Activated CD8-positive, alpha-beta memory T cell treated with anti-CD3 and anti-CD28 coated beads, Interleukin-2, amount 50 U/mL, for 1 hour (primary cell): ENCODE data around the gene KCTD13.
A peak's percentile ranks its signal among the peaks of the same experiment; 100 is the strongest.
"Not testable (repeated sequence)": the region's sequence is repeated elsewhere in the genome, so short reads cannot be mapped to it uniquely, and the experiment has no call there.

ENCODE experiments used
- DNase-seq: peaks from one replicate; pipeline ENCODE4 v3.0.0-alpha.2; 2020; ENCODE audit errors: extremely low read depth

Gene KCTD13

DNA sequence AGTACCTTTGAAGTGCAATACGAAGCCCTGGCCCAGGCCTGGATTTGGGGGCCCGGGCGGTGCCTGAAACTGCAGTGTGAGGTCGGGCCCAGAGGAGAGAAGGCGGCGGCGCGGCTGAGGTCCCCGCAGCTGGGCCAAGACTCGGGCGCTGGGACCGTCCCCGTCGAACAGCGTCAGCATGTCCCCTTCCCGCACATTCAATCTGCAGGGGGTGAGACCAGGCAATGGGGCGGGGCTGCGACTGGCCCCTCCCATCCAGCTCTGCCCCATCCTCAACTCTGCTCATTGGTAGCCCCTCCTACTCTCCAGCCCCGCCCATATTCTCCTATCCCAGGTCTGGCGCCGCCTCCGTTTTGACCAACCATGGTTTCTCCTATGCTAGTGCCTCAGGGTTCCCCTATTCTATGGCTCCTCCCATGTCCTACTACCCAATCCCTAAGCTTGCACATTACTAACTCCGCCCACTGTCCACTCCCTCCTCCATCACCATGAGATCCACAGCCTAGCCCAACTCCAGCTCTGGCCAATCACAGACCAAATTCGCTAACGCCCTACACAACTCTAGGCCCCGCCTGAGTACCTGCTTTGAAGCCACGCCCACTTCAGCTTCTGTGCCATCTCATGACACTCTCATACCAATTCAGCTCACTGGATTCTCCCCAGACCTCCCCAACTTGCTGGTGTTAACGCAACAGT, 48.6 kb downstream of the KCTD13 start:
- no peak for DNase-seq

DNA sequence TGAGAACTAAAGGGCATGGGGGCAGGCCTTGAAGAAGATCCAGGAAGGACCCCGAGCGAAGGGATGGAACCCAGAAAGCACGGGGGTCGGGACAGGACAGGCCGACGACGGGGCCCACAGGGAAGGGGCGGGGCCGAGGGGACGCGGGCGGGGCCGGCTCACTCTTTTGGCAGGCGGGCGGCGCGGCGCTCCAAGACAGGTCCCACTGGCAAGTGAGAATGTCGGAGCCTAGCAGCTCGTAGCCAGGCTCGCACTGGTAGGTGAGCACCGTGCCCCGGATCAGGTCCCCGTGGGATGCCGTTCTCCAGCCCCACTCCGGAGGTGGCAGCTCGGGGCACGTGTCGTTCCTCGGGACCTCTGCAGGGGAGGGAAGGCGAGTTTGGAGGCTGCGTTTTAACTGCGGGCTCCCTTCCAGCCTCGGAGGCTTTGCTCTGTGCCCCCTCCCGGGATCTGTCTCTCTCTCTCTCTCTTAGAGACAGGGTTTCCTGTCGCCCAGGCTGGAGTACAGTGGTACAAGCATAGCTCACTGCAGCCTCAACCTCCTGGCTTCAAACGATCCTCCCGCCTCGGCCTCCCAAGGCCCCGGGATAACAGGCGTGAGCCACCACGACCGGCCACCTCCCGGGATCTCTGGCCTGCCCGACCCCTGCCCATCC, 49.3 kb downstream of the KCTD13 start:
- no peak for DNase-seq

DNA sequence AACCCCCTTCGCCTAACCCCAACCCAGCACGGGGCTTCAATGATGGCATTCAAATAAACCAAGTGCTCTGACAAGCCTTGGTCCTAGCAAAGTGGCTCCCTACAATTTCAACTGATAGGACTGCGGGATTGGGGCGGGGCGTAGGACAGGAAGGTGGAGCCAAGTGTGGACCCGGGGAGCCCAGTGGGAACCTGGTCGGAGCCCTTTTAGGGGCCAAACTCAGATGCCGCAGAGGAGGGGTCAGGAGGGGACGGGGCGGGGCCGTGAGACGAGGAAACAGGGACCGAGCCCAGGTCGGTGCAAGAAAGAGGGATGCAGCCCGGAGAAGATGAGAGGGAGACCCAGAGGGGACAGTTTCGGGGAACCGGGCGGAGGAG, 49.8 kb downstream of the KCTD13 start:
- DNase-seq: no peak

GRCh38 chr16:29875206-29875605, 50.8 kb downstream of the KCTD13 start:
- no peak for DNase-seq

DNA sequence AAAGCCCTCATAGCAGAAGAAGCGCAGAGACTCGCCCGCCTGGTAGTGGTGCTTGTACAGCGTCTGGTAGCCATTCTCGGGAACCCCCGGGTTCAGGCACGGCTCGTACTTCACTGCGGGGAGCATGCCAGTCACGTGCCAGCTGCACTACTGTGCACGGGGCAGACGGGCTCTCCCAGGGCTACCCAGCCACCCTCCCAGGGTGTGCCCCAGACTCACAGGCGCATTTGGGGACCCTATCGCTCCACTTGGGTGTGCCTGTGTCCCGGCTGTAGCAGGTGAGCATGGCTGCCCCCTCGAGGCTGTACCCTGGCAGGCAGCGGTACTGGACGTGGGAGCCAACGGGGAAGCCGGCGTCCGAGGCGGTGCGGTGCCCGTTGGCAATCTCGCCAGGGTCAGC, 52.7 kb downstream of the KCTD13 start:
- DNase-seq: no peak

GRCh38 chr16:29871822-29872546, 54.0 kb downstream of the KCTD13 start:
- DNase-seq: no peak

GRCh38 chr16:29869067-29869466, 57.0 kb downstream of the KCTD13 start:
- not testable (repeated sequence) for DNase-seq

GRCh38 chr16:29868396-29869009, 57.5 kb downstream of the KCTD13 start:
- DNase-seq: no peak

DNA sequence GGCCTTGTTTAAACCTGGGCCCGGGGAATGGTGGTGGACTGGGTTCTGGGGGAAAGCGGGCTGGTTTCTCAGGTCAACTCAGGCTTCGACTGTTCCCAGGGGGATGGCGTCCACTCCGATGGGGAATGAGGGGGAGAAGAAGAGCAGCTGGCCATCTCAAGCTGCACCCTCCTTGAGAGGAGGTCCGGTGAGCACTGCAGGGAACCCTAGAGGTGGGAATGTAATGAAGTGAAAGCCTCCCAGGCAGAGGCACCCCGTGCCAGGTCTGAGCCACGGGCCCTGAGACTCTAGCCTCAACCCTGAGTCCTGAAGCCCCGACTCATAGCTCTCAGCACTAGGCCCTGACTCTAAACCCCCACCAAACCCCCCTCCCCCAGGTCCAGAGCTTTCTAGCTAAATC, 61.8 kb downstream of the KCTD13 start:
- no peak for DNase-seq

DNA sequence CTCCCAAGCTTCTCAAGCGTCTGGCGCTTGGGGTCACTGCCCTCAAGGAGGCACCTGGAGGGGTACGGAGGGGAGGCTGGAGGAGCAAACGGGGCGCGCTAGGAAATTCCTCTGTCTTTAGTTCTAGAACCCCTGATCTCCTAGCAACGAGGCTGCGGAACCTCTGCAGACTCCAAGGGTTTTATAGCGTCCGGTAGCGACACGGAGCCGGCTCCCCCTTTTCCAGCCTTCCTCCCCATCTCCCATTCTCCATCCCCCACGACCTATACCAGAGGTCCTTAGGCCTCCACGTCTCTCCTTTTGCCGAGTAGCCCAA, 62.4 kb downstream of the KCTD13 start:
- no peak for DNase-seq

GRCh38 chr16:29862884-29863668, 63.0 kb downstream of the KCTD13 start, which contains the start of gene CDIPT:
CDIPT (minus strand) TSS chr16:29863226; CDS start chr16:29862857, 369 bp downstream.
- DNase-seq: peak; percentile 78

DNA sequence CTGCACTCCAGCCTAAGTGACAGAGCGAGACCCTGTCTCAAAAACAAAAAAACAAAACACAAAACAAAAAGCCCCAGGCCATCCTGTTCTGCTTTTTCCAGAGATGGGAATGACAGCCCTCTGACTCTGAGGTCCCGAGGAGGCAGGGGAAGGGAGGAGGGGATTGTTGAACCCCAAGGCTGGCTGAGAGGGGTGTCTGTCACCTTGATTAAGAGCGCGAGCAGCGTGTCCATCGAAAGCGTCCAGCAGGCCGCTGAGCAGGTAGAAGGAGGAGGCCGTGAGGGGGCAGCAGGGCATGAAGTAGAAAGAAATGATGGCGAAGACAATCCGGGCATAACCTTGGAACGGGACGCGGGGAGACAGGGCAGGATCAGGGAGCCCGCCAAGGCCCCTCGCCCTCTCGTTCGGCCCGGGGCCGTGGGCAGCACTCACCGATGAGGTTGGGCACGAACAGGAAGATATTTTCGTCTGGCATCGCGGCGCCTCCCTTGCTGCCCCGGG, 63.6 kb downstream of the KCTD13 start:
- no peak for DNase-seq

DNA sequence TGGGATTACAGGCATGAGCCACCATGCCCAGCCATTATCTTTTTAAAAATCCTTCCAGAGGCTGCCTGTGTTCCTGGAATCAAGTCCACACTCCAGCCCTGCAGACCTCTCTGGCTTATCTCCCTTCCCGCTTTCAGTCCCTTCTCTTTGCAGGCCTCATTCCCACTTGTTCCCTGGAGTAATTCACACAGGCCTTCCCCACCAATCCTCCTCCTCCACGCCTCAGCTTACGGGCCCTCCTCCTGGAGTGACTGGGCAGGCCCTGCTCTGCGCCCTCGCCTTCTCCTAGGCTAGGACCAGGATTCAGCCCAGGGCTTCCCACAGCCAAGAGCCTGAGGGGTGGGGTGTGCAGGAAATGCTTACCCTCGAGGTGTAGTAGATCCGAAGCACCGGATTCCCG, 65.8 kb downstream of the KCTD13 start:
- no peak for DNase-seq

DNA sequence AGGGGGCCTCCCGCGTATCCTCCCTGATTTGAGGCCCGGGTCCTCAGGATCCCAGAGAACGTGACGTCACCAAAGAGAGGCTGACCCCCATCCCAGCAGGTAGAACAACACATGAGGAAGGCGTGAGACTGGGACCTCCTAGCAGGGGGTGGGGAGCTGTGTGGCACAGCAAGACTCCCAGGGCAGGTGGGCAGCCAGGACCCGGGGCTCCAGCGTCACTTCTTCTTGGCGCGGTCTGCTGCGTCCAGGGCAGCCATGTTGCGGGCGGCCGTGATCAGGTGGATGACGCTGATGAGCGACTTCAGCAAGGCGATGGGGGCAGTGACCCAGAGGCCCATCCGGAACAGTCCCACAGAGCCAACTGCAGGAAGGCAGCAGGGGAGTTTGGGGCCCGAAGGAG, 67.1 kb downstream of the KCTD13 start:
- no peak for DNase-seq

DNA sequence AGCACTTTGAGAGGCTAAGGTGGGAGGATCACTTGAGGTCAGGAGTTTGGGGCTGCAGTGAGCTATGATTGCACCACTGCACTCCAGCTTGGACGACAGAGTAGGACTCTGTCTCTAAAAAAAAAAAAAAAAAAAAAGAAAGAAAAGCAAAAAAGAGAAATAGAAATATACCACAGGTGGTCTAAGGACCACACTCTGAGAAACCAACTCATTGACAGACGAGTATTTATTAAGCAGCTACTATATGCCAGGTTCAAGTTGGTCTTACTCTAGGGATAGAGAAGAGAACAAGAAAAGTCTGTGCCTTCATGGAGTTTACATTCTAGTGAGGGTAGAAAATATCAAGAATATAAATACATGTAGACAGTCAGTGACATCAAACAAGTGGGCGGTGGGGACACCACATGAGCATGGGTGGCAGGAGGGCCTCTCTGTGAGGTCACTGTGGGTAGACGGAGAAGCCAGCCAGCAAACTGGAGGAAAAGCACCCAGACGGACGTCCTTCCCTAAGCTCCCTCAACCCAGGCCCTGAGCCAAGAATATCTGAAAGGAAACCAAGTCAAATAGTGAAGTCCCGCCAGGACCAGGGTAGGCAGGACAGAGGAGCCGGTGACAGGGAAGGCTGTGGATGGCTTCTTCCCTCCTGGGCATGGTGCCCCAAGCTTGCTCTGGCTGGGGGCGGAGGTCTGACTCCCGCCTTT, 67.7 kb downstream of the KCTD13 start:
- DNase-seq: no peak

- no peak for DNase-seq
These were observed 68.8 kb downstream of the KCTD13 start for GRCh38 chr16:29857133-29857760.
